ENCODE data around the gene GNG13.

- no peak for TF ChIP-seq EP300 (IDR thresholded peaks at IDR 0.05; ENCODE audit: borderline replicate concordance)
- no peak for TF ChIP-seq CREB1 (IDR thresholded peaks at IDR 0.05; ENCODE audit: low read depth)
- TF ChIP-seq TEAD4 (IDR thresholded peaks at IDR 0.05) = no peak
- no peak for TF ChIP-seq NFIC (IDR thresholded peaks at IDR 0.05)
- no peak for TF ChIP-seq EGR1 (IDR thresholded peaks at IDR 0.05)
- TF ChIP-seq, protein P1, sequence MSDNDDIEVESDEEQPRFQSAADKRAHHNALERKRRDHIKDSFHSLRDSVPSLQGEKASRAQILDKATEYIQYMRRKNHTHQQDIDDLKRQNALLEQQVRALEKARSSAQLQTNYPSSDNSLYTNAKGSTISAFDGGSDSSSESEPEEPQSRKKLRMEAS (IDR thresholded peaks at IDR 0.05) = no peak
- no peak for TF ChIP-seq YY1 (IDR thresholded peaks at IDR 0.05; ENCODE audit: low read depth)
- TF ChIP-seq REST (IDR thresholded peaks at IDR 0.05; ENCODE audit: low read depth) = no peak
- no peak for TF ChIP-seq ZBTB7A (IDR thresholded peaks at IDR 0.05; ENCODE audit: low read depth)
These were observed 41.0 kb upstream of the GNG13 start for GRCh38 chr16:841455-842060.

Data from Ishikawa (cell line).